ENCODE results near the gene SSH2.

- no peak for TF ChIP-seq POLR2A (IDR thresholded peaks at IDR 0.05)
- no peak for TF ChIP-seq CTCF (IDR thresholded peaks at IDR 0.05)
These were observed 165.8 kb downstream of the SSH2 start for GRCh38 chr17:29764217-29764616.

Data from thyroid gland (tissue), 4 donors.